Chondrocyte (in vitro differentiated cells): ENCODE results near the gene PCLO. TPM values are rescaled to one million over a fixed set of nuclear protein-coding genes. Genes with fewer than 3 reads are reported as not detected.
"Not testable (repeated sequence)": the region's sequence is repeated elsewhere in the genome, so short reads cannot be mapped to it uniquely, and the experiment has no call there.

Experiments
- DNase-seq: peaks from one replicate; pipeline ENCODE4 v3.0.0; 2021; ENCODE audit warnings: mixed read lengths, low spot score
- H3K27ac Mint-ChIP-seq: one replicate; pipeline ENCODE4 v1.8.0; 2021; ENCODE audit warnings: mild to moderate bottlenecking, moderate library complexity, mixed read lengths; ENCODE audit not compliant: unreplicated experiment
- H3K27me3 Mint-ChIP-seq: 2 replicates; pipeline ENCODE4 v1.8.0; 2021; ENCODE audit warnings: low read depth, mixed read lengths
- H3K36me3 Mint-ChIP-seq: 2 replicates; pipeline ENCODE4 v1.8.0; 2021; ENCODE audit warnings: low read depth, mixed read lengths
- H3K4me1 Mint-ChIP-seq: 2 replicates; pipeline ENCODE4 v1.8.0; 2021; ENCODE audit warnings: low read depth, mild to moderate bottlenecking, mixed read lengths
- H3K4me3 Mint-ChIP-seq: one replicate; pipeline ENCODE4 v1.8.0; 2021; ENCODE audit warnings: mild to moderate bottlenecking, moderate library complexity, mixed read lengths; ENCODE audit not compliant: unreplicated experiment
- H3K9me3 Mint-ChIP-seq: 2 replicates; pipeline ENCODE4 v1.8.0; 2021; ENCODE audit warnings: low read depth, mixed read lengths
- CTCF ChIP-seq: fragments of 200-600 bp; sonication (generic); IDR thresholded peaks from 2 replicates; pipeline ENCODE4 v1.5.0; 2021; ENCODE audit warnings: antibody characterized with exemption, mild to moderate bottlenecking, moderate library complexity
- total RNA-seq: library from RNA; stranded (reverse); gene quantifications from 3 replicates; pipeline ENCODE4 v1.2.1, GENCODE V29; 2021

PCLO gene
- total RNA-seq, 1 donor from 2014 or later, result 1.5 TPM

- peaks cover 6% of the 10 kb centered on the region for H3K4me1 Mint-ChIP-seq
- no peak overlapping the region for H3K27ac Mint-ChIP-seq
- no peak overlapping the region for H3K4me3 Mint-ChIP-seq
- H3K9me3 Mint-ChIP-seq, result peaks cover 2% of the 10 kb centered on the region
- no peak for TF ChIP-seq CTCF
- DNase-seq, result no peak
- no peaks in the 10 kb centered on the region for H3K27me3 Mint-ChIP-seq
- H3K36me3 Mint-ChIP-seq, result no peaks in the 10 kb centered on the region
These were observed 56.7 kb downstream of the PCLO start for GRCh38 chr7:83105948-83106347.

GRCh38 chr7:83105063-83105462 is 57.6 kb downstream of the PCLO start:
- no peaks in the 10 kb centered on the region for H3K27me3 Mint-ChIP-seq
- peaks cover 6% of the 10 kb centered on the region for H3K4me1 Mint-ChIP-seq
- H3K9me3 Mint-ChIP-seq, result peaks cover 2% of the 10 kb centered on the region
- no peak overlapping the region for H3K4me3 Mint-ChIP-seq
- TF ChIP-seq CTCF, result no peak
- H3K36me3 Mint-ChIP-seq, result no peaks in the 10 kb centered on the region
- no peak for DNase-seq
- no peak overlapping the region for H3K27ac Mint-ChIP-seq

- peak overlapping the region; percentile 8 for H3K27ac Mint-ChIP-seq
- H3K9me3 Mint-ChIP-seq, result peaks cover 2% of the 10 kb centered on the region
- no peaks in the 10 kb centered on the region for H3K36me3 Mint-ChIP-seq
- peaks cover 6% of the 10 kb centered on the region for H3K4me1 Mint-ChIP-seq
- no peaks in the 10 kb centered on the region for H3K27me3 Mint-ChIP-seq
- no peak for DNase-seq
- no peak for TF ChIP-seq CTCF
- H3K4me3 Mint-ChIP-seq, result peak overlapping the region; percentile 13
These were observed 61.2 kb downstream of the PCLO start for GRCh38 chr7:83101530-83101929.

GRCh38 chr7:83096065-83096580 is 66.6 kb downstream of the PCLO start:
- no peak overlapping the region for H3K4me3 Mint-ChIP-seq
- no peak for TF ChIP-seq CTCF
- DNase-seq, result no peak
- no peaks in the 10 kb centered on the region for H3K36me3 Mint-ChIP-seq
- H3K9me3 Mint-ChIP-seq, result peaks cover 5% of the 10 kb centered on the region
- no peaks in the 10 kb centered on the region for H3K4me1 Mint-ChIP-seq
- no peaks in the 10 kb centered on the region for H3K27me3 Mint-ChIP-seq
- H3K27ac Mint-ChIP-seq, result no peak overlapping the region

GRCh38 chr7:83085299-83085698 is 77.4 kb downstream of the PCLO start:
- Mint-ChIP-seq H3K4me3 (no peak overlapping the region), H3K27ac (no peak overlapping the region), H3K4me1 (peaks cover 6% of the 10 kb centered on the region), H3K36me3 (no peaks in the 10 kb centered on the region), H3K9me3 (no peaks in the 10 kb centered on the region), H3K27me3 (no peaks in the 10 kb centered on the region)
- no peak for DNase-seq
- TF ChIP-seq CTCF, result no peak

- H3K27ac Mint-ChIP-seq, H3K36me3 Mint-ChIP-seq, H3K4me3 Mint-ChIP-seq, H3K27me3 Mint-ChIP-seq, DNase-seq, H3K9me3 Mint-ChIP-seq: not testable (repeated sequence)
- H3K4me1 Mint-ChIP-seq, result peaks cover 18% of the 10 kb centered on the region
These were observed 82.8 kb downstream of the PCLO start for GRCh38 chr7:83079879-83080278.
